Activated CD8-positive, alpha-beta memory T cell treated with anti-CD3 and anti-CD28 coated beads, Interleukin-2, amount 10 ng/mL, durations not matched to agents 7 days and 5 days (primary cell): ENCODE measurements around the gene MTOR. TPM values are rescaled to one million over a fixed set of nuclear protein-coding genes. Genes with fewer than 3 reads are reported as not detected.
A peak's percentile ranks its signal among the peaks of the same experiment; 100 is the strongest.

Experiments
- ATAC-seq: fragments of 150-1000 bp; cut with Tn5 transposase; one replicate; pipeline ENCODE4 v1.10.0; 2021; ENCODE audit warnings: moderate library complexity
- CTCF ChIA-PET: fragments of 350-600 bp; sonication (Branson Sonifier 250); formaldehyde crosslinking; loops from one replicate; lab custom pipeline; 2021; ENCODE audit warnings: antibody characterized with exemption; lab: Charles Lee
- DNase-seq: peaks from one replicate; pipeline ENCODE4 v3.0.0-alpha.2; 2020
- H3K27ac Mint-ChIP-seq: one replicate; pipeline ENCODE4 v1.8.0; 2021; ENCODE audit warnings: mild to moderate bottlenecking, mixed read lengths
- H3K27me3 Mint-ChIP-seq: one replicate; pipeline ENCODE4 v1.8.0; 2021; ENCODE audit warnings: mixed read lengths
- H3K36me3 Mint-ChIP-seq: one replicate; pipeline ENCODE4 v1.8.0; 2021; ENCODE audit warnings: mild to moderate bottlenecking, mixed read lengths
- H3K4me1 Mint-ChIP-seq: one replicate; pipeline ENCODE4 v1.8.0; 2021; ENCODE audit warnings: mixed read lengths
- H3K4me3 Mint-ChIP-seq: one replicate; pipeline ENCODE4 v1.8.0; 2021; ENCODE audit warnings: mild to moderate bottlenecking, moderate library complexity, mixed read lengths
- H3K9me3 Mint-ChIP-seq: one replicate; pipeline ENCODE4 v1.8.0; 2022; ENCODE audit warnings: low read depth, mixed read lengths
- total RNA-seq, 2 experiments: library from RNA; stranded (reverse); gene quantifications; one replicate each; pipeline ENCODE4 v1.2.3, GENCODE V29; 2021

The MTOR gene
- total RNA-seq, 2 experiments from 2014 or later, result 50.1 to 52.0 TPM

DNA sequence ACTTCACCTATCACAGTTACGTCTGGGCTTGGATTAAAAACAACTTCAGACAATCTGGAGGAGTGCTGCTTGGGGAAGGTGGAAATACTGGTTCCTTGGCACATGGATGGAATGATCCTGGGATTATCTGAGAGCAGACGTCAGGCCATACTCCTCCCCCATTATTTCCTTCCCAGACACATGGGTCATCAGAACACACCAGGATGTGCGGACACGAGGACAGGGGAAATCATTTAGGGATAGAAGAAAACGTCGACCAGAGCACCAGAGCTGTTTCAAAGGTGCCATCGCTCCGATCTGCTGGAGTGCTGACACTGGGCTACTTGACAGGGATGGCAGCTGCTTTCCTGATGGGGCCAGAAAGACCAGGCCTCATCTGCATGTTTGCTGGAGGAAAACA, 105.0 kb downstream of the MTOR start:
- H3K4me1 Mint-ChIP-seq, result peaks cover 9% of the 10 kb centered on the region
- no peak overlapping the region for H3K27ac Mint-ChIP-seq
- H3K36me3 Mint-ChIP-seq, result peaks cover 21% of the 10 kb centered on the region
- H3K9me3 Mint-ChIP-seq, result no peaks in the 10 kb centered on the region
- CTCF ChIA-PET, result no interaction called here
- no peak for DNase-seq
- H3K27me3 Mint-ChIP-seq, result no peaks in the 10 kb centered on the region
- no peak overlapping the region for H3K4me3 Mint-ChIP-seq
- no peak for ATAC-seq

DNA sequence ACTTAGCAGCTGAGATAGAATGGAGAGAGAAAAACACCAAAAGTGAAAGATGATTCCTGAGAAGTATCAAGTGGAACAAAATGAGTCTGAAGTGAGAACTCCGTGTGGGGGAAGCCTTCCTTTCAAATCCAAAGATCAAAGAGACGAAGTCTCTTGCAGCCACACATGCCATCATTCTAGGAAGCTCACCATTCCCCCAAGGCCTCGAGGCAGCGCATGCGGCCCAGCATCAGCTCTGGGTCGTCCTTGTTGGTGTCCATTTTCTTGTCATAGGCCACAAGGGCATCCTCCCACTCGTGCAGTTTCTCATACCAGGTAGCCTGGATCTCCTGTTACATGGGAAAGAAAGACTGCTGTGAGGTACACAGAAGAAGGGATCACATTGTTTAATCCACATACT, 105.4 kb downstream of the MTOR start:
- Mint-ChIP-seq H3K4me3 (no peak overlapping the region), H3K36me3 (peaks cover 19% of the 10 kb centered on the region), H3K27me3 (no peaks in the 10 kb centered on the region), H3K4me1 (peaks cover 9% of the 10 kb centered on the region), H3K27ac (peak overlapping the region; percentile 47), H3K9me3 (no peaks in the 10 kb centered on the region)
- no peak for DNase-seq
- CTCF ChIA-PET, result no interaction called here
- no peak for ATAC-seq

DNA sequence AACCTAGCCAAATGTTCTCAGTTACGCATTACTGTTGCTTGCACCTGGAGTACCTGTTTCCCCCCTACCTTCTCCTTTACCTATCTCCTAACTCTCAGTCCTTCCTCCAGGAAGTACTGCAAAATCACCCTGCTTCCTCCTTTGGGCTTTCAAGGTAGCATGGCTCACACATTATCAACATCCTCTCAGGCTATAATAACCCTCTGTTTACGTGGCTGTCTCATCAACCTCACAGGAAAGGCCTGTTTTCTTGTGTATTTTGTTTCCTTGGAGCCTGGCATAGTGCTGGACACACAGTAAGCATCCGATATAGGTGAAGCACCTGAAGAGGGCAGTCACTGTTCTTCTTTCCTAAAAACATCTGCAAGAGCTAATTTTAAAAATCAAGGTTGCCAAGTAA, 105.9 kb downstream of the MTOR start:
- peak overlapping the region; percentile 47 for H3K27ac Mint-ChIP-seq
- H3K36me3 Mint-ChIP-seq, result peaks cover 18% of the 10 kb centered on the region
- H3K9me3 Mint-ChIP-seq, result no peaks in the 10 kb centered on the region
- no peak for DNase-seq
- CTCF ChIA-PET, result no interaction called here
- peaks cover 9% of the 10 kb centered on the region for H3K4me1 Mint-ChIP-seq
- no peak overlapping the region for H3K4me3 Mint-ChIP-seq
- ATAC-seq, result no peak
- H3K27me3 Mint-ChIP-seq, result no peaks in the 10 kb centered on the region

DNA sequence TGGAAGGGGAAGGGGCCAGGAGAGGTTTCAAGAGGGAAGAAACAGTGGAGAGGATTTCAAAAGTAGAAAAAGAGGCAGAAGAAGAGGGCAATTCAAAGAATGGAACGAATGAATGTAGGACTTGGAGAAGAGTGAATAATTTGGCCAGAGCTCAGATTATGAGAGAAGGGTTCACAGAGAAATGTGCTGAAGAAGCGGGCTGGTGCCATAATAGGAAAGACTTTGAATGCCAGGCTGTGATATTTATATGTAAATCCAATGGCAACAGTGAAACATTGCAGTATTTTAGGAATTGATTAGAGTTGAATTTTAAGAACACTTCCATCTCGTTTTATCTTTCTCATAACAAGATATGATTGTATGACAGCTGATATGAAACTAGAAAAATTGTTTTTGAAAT, 109.2 kb downstream of the MTOR start:
- peaks cover 9% of the 10 kb centered on the region for H3K4me1 Mint-ChIP-seq
- H3K27ac Mint-ChIP-seq, result no peak overlapping the region
- CTCF ChIA-PET, result interaction anchor here (1.2 kb wide), 1 partner anchor 115 kb away, joined by 4 read pairs; no protein-coding TSS in a partner anchor
- no peaks in the 10 kb centered on the region for H3K27me3 Mint-ChIP-seq
- no peaks in the 10 kb centered on the region for H3K9me3 Mint-ChIP-seq
- ATAC-seq, result no peak
- no peak overlapping the region for H3K4me3 Mint-ChIP-seq
- peaks cover 19% of the 10 kb centered on the region for H3K36me3 Mint-ChIP-seq
- no peak for DNase-seq

DNA sequence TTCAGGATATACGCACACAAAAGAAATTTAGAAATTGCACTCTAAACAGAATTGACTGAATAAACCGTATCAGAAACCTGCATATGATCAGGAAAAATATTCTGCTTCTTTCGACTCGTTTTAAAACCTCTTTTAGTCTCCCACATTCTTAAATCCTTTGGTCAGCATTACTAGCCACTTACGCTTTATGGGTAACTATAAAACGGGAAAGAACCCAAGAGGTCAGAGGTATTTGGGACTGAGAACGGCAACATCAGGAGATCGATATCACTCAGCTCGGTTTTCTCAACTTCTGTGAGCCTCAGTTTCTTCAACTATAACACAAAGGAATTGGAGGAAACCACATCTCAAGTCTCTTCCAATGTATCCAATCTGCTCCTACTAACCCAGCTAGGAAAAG, 109.6 kb downstream of the MTOR start:
- Mint-ChIP-seq H3K4me3 (no peak overlapping the region), H3K27me3 (no peaks in the 10 kb centered on the region), H3K4me1 (peaks cover 9% of the 10 kb centered on the region), H3K27ac (no peak overlapping the region), H3K9me3 (no peaks in the 10 kb centered on the region), H3K36me3 (peaks cover 19% of the 10 kb centered on the region)
- CTCF ChIA-PET, result interaction anchor here (1.2 kb wide), 1 partner anchor 115 kb away, joined by 4 read pairs; no protein-coding TSS in a partner anchor
- ATAC-seq (no peak), DNase-seq (no peak)

DNA sequence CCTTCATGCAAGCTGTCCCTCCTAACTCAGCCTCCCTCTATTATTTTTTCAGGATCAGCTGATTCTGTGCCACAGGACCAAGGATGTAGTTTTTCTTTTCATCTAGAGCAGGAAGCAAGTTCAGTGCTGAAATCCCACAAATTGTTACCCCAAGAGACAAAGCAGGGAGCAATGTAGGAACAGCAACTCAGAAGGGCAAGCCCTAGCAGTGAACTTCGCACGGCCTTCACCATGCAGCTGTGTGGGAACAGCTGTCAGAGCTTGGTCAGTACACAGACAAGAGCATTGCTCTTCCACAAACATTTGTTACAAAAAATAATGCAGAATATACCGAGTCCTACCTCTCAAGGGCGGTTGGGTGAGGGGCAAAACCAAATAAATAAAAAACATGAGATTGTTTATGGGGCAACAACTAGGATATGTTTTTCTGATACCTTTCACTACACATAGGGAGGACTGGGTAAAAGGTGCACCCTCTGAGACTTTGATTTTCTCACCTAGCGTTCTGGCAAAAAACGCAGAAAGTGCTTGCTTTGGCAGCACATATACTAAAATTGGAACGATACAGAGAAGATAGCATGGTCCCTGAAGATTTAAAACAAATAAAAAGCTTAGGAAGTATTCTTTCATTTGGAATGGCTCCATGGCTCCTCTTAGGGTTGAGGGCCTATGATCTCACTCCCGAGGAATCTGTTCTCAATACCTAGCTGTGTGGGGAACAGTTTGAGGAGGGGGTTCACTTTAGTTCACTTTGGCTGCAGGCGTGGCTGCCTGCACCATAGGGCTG, 110.3 kb downstream of the MTOR start:
- Mint-ChIP-seq H3K4me3 (no peak overlapping the region), H3K27me3 (no peaks in the 10 kb centered on the region), H3K9me3 (no peaks in the 10 kb centered on the region), H3K36me3 (peaks cover 17% of the 10 kb centered on the region), H3K27ac (no peak overlapping the region), H3K4me1 (peaks cover 7% of the 10 kb centered on the region)
- ATAC-seq (no peak), DNase-seq (no peak)
- CTCF ChIA-PET, result interaction anchor here (1.2 kb wide), 1 partner anchor 114 kb away, joined by 4 read pairs; no protein-coding TSS in a partner anchor

DNA sequence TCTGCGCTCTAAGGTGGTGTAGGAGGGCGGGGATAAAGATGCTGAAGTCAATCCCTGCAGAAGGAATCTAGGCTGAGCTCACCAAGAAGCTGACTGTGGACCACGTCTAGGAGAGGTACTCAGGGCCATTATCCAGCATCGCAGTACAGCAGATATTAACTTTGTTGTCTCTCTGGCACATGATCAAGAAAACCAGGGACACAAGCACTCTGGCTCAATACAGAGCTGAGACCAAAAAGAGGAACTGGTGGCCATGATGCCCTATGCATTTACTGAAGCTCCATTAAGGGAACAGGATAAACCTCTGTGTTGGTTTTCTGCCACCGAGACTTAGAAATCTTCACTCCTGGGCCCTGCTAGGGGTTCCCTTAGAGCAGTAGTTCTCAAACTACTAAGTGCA, 111.2 kb downstream of the MTOR start:
- Mint-ChIP-seq H3K9me3 (no peaks in the 10 kb centered on the region), H3K4me3 (no peak overlapping the region), H3K27me3 (no peaks in the 10 kb centered on the region), H3K27ac (no peak overlapping the region), H3K4me1 (no peaks in the 10 kb centered on the region), H3K36me3 (peaks cover 12% of the 10 kb centered on the region)
- CTCF ChIA-PET, result interaction anchor here (0.9 kb wide), 1 partner anchor 113 kb away, joined by 3 read pairs; no protein-coding TSS in a partner anchor
- ATAC-seq, result no peak
- no peak for DNase-seq

DNA sequence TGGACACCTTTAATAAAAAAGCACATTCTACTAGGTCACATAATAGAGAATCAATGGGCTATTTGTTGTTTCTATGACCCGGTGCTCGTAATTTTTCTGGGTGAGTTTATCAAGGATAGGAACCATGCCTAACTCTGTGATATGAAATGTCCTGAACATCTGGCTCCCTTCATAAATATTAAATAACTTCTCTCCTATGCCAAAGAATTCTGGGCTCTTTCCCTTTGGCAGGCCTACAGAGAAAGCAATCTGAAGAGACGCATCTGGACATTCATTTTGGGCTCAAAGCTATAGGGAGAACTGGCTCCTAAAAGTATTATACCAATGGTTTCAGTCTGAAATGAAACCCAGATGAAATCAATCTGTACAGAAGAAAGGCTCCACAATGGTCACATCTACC, 112.0 kb downstream of the MTOR start:
- no peak overlapping the region for H3K4me3 Mint-ChIP-seq
- H3K27me3 Mint-ChIP-seq, result no peaks in the 10 kb centered on the region
- H3K36me3 Mint-ChIP-seq, result peaks cover 14% of the 10 kb centered on the region
- no peaks in the 10 kb centered on the region for H3K9me3 Mint-ChIP-seq
- ATAC-seq, result no peak
- CTCF ChIA-PET, result no interaction called here
- no peak for DNase-seq
- H3K27ac Mint-ChIP-seq, result no peak overlapping the region
- no peaks in the 10 kb centered on the region for H3K4me1 Mint-ChIP-seq

DNA sequence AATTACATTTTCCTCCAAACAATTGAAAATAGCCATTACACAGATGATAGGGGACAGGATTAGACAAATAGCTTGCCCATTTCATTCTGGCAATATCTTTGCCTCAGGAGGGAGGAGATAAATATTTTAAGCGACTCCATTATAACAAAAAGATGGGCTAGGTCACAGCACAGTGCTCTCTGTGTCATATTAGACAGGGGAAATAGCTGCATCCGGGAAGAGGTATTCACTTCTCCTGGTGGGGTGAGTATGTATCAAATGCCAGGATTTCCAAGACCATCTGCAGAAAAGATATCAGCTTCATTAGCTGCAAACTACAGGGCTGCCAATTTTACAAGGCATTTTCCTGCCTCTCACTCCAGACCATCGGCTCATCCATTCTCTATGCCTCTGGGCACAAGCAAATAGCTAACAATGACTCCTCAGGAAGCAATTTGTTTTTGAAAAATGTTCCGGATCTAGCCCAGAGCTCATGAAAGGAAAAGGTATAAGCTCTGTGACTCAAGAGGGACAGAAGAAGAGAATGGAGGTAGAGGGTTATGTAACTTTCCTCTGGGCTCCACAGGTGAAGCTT, 115.1 kb downstream of the MTOR start:
- Mint-ChIP-seq H3K4me3 (no peak overlapping the region), H3K36me3 (peaks cover 14% of the 10 kb centered on the region), H3K27ac (no peak overlapping the region), H3K9me3 (no peaks in the 10 kb centered on the region), H3K4me1 (peaks cover 4% of the 10 kb centered on the region), H3K27me3 (no peaks in the 10 kb centered on the region)
- no peak for ATAC-seq
- DNase-seq, result no peak
- CTCF ChIA-PET, result interaction anchor here (0.9 kb wide), 1 partner anchor 15 kb away, joined by 3 read pairs; no protein-coding TSS in a partner anchor

DNA sequence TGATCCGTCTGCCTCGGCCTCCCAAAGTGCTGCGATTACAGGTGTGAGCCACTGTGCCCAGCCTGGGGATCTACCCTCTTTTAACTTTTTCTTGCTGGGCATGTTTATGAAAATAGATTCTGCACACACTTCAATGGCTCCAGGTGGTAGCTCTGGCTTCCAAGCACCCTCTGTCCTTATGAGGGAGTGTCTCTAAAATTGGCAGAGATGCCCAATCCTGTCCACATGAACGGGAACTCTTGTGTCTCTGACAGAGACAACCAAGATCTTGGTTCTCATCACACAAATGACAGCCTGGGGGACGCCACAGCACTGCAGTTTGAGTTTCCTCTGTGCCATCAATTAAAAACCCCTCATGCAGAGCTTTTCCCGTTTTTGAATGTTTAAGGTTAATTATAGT, 116.6 kb downstream of the MTOR start:
- no peaks in the 10 kb centered on the region for H3K9me3 Mint-ChIP-seq
- no peak for ATAC-seq
- no peak overlapping the region for H3K27ac Mint-ChIP-seq
- CTCF ChIA-PET, result interaction anchor here (0.7 kb wide), 1 partner anchor 9 kb away, joined by 3 read pairs; no protein-coding TSS in a partner anchor
- H3K4me3 Mint-ChIP-seq, result no peak overlapping the region
- no peak for DNase-seq
- H3K4me1 Mint-ChIP-seq, result peaks cover 4% of the 10 kb centered on the region
- H3K36me3 Mint-ChIP-seq, result peaks cover 16% of the 10 kb centered on the region
- H3K27me3 Mint-ChIP-seq, result no peaks in the 10 kb centered on the region

DNA sequence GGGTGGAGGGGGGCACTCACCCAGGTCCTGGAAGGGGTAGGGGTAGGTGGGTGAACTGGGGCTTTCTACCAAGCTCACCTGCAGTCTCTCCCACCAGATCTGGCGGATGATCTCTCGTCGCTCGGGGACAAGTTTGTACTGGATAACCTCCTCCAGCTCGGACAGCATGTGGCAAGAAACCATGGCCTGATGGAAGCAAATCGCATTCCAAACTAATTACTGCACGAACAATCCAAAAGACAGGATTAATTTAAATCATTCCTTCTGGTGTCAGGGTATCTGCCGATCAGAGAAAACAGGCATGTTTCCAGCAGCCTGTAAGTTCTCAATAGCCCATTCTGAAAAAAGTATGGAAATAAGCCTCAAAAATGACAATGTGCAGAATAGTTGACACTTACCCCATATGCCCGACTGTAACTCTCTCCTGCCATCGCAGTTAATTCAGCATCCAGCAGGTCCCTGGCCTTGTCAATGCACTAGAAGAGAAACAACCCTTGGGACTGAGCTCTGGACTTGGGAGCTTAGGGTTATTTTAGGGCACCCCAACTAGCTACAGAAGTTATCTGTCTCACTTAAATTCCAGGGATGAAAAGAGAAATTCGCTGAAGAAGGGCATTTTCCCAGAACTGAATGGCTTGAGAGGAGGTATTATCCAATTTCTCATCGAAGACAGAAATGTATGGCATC, 117.6 kb downstream of the MTOR start:
- peaks cover 16% of the 10 kb centered on the region for H3K36me3 Mint-ChIP-seq

DNA sequence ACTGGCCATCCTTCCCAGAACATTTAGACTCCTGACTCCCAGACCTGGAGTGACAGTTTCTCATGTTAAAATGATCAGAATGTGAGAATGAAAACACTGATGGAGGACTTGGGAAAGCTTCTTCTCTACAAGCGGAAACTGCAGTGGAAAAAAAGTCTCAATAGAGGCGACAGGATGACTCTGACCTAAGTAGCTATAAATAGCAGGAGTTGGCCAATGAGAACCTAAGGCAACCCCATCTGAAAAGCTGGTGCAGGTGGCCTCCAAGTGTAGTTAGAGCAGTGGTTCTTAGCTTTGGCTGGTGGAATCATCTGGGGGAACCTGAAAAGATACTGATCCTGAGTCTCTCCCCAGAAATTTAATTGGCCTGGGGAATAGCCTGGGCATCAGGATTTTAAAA, 118.4 kb downstream of the MTOR start:
- Mint-ChIP-seq H3K4me1 (peaks cover 4% of the 10 kb centered on the region), H3K9me3 (no peaks in the 10 kb centered on the region), H3K27me3 (no peaks in the 10 kb centered on the region), H3K36me3 (peaks cover 14% of the 10 kb centered on the region), H3K27ac (peak overlapping the region; percentile 26), H3K4me3 (no peak overlapping the region)
- CTCF ChIA-PET, result no interaction called here
- peak; percentile 39 for ATAC-seq
- no peak for DNase-seq

More for the DNA sequence above, 117.6 kb downstream of the MTOR start:
- DNase-seq (no peak), ATAC-seq (no peak)
- Mint-ChIP-seq H3K4me1 (peaks cover 4% of the 10 kb centered on the region), H3K27ac (no peak overlapping the region), H3K4me3 (no peak overlapping the region), H3K27me3 (no peaks in the 10 kb centered on the region), H3K9me3 (no peaks in the 10 kb centered on the region)
- CTCF ChIA-PET, result no interaction called here

DNA sequence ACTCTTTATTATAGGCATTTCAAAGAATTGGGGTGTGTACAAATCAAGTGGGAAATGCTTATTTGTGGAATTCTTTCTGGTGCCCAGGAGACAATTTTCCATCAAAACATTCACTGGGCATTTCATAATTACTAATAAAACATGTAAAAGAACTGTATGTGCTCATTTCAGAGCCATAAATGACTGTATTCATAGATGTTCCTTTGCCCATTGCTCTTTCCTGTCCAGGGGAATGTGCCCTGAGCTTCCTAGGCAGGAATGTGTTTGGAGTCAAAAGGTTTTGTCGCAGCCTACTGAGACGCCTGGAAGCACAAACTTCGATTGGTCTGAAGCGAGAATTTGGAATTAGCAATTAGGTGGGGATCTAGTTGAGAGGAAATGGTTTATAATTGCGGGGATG, 119.0 kb downstream of the MTOR start:
- H3K4me3 Mint-ChIP-seq, result no peak overlapping the region
- no peak overlapping the region for H3K27ac Mint-ChIP-seq
- peaks cover 13% of the 10 kb centered on the region for H3K36me3 Mint-ChIP-seq
- ATAC-seq, result no peak
- no peaks in the 10 kb centered on the region for H3K9me3 Mint-ChIP-seq
- DNase-seq, result no peak
- H3K27me3 Mint-ChIP-seq, result no peaks in the 10 kb centered on the region
- H3K4me1 Mint-ChIP-seq, result peaks cover 4% of the 10 kb centered on the region
- CTCF ChIA-PET, result no interaction called here
